HG02588 (cell line): ENCODE results near the gene CHTF8.
A peak's percentile ranks its signal among the peaks of the same experiment; 100 is the strongest.
"Not testable (repeated sequence)": the region's sequence is repeated elsewhere in the genome, so short reads cannot be mapped to it uniquely, and the experiment has no call there.

Source experiments
- ATAC-seq: cut with Tn5 transposase; IDR thresholded peaks from one replicate; pipeline ENCODE4 v1.9.1; 2021; ENCODE audit warnings: mild to moderate bottlenecking, moderate library complexity; ENCODE audit not compliant: unreplicated experiment

Gene CHTF8

DNA sequence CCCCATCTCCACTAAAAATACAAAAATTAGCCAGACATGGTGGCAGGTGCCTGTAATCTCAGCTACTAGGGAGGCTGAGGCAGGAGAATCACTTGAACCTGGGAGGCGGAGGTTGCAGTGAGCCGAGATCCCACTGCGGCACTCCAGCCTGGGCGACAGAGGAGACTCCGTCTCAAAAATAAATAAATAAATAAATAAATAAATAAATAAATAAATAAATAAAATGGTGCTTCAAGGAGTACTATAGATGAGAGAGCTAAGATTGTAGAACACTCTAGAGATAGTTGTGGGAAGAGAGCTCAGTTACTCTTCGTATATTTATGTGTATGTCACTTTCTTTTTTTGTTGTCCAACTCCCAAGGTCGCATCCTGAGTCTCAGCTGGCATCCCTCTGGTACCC, 7.1 kb upstream of the CHTF8 start:
- not testable (repeated sequence) for ATAC-seq

DNA sequence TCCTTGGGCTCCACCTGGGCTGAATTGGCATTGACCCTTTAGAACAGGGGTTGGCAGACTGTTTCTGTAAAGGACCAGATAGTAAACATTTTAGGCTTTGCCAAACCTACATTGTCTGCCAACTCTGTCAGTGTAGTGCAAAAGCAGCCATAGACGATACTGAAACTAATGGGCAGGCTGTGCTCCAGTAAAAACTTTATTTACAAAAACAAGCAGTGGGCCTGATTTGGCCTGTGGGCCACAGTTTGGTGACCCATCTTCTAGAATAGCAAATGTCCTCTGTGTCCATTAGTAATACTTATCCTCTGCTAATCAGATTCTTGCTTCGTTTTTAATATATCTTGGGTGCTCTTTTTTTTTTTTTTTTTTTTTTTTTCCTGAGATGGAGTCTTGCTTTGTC, 6.2 kb upstream of the CHTF8 start:
- ATAC-seq: no peak

DNA sequence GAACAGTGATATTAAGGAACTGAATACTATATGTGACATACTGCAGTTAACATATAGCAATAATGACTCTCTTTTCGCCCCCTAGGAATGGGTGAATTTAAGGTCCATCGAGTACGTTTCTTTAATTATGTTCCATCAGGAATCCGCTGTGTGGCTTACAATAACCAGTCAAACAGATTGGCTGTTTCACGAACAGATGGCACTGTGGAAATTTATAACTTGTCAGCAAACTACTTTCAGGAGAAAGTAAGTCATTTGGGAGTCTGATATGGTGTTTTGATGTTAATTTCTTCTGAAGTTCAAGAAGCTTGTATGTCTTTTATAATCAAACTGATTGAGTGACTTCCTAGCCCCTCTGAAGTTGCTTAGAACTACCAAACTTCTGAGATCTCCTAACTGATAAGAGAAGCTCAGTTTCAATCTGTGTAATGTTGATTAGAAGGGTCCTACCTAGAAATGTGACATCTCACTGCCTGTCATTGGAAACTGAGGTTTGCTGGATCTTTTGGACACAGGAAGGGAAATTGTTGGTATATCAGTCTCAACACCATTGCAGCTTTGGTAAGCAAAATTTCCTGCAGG, 1.1 kb upstream of the CHTF8 start:
- no peak for ATAC-seq

- ATAC-seq: peak; percentile 30
Observed at GRCh38 chr16:69131839-69132423, 457 bp downstream of the CHTF8 start.

DNA sequence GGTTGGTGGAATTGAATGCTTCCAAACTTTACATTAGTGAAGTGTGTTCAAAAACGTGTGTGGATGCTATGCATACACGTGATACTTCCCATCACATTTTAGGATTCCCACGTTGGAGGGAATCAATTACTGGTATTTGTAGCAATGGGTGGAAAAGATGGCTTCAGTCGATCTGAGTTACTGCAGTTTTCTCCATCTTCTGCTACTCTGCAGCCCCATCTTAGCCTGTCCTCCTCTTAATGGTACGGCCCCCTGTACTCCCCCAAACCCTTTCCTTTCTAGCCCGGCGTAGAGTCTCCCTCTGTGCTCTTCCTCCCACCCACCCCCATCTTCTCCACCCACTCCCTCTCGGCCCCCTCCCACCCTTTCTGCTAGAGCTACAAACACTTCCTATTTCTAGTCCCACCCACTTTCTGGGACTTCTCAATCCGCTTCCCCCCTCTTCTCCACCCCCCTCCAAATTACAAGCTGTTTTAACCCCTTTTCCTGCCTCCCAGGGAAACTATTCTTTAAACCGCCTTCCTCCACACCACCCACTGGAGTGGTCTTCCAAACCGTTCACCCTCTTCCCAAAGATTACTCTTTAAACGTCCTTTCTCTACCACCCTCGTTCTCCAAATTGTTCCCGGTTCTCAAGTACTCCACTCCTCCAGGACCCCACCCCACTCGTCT, 1.1 kb downstream of the CHTF8 start:
- ATAC-seq: no peak

- no peak for ATAC-seq
Observed at GRCh38 chr16:69130461-69130860, 1.9 kb downstream of the CHTF8 start.

GRCh38 chr16:69127966-69128510, 4.3 kb downstream of the CHTF8 start:
- no peak for ATAC-seq

DNA sequence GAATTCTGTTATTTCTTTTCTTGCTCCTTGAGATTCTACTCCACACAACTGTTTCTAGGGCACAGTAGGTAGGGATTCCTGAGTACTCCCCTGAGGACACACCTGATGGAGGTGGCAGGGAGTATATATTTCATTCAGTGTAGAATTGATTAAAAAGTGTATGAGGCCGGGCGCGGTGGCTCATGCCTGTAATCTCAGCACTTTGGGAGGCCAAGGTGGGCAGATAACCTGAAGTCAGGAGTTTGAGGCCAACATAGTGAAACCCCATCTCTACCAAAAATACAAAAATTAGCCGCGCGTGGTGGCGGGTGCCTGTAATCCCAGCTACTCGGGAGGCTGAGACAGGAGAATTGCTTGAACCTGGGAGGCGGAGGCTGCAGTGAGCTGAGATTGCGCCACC, 5.6 kb downstream of the CHTF8 start:
- not testable (repeated sequence) for ATAC-seq

DNA sequence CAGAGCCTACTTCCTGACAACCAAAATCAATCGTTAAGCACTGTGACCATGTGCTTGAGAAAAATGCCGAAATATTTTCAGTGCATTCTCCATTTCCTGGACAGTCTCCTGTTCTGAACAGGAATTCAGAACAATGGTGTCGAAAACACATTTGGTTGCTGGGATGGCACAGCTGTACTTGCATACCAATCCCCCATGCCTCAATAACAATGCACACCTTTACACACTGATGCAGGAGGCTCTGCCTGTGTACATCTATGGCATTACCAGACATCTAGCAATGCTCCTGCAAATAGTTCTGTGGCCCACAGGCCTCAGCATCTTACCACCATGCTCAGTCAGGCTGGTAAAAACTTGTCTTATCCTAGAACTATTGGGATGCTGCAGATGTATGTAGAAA, 6.2 kb downstream of the CHTF8 start:
- no peak for ATAC-seq

- ATAC-seq: not testable (repeated sequence)
Observed at GRCh38 chr16:69124961-69125360, 7.4 kb downstream of the CHTF8 start.

GRCh38 chr16:69124406-69124805, 8.0 kb downstream of the CHTF8 start:
- not testable (repeated sequence) for ATAC-seq

- ATAC-seq: no peak
Observed at GRCh38 chr16:69123910-69124309, 8.5 kb downstream of the CHTF8 start.

GRCh38 chr16:69120096-69120664, 12.2 kb downstream of the CHTF8 start:
- no peak for ATAC-seq

DNA sequence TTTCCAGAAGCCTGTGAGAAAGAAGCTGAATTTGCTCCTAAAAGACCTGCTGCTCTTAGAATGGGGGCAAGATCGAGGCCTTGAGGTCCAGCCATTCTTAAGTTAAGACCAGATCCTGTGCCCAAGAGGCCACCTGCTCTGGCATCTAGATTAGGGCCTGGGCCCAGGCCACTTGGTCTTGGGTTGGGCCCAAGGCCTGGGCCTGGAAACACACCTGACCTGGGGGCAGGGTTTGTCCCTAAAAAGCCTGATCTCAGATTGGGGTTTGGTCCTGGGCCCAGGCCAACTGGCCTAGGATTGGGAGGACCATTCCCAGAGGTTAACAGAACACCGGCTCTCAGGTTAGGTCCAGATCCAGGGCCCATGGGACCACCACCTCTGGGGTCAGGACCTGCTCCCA, 12.9 kb downstream of the CHTF8 start:
- ATAC-seq: no peak

DNA sequence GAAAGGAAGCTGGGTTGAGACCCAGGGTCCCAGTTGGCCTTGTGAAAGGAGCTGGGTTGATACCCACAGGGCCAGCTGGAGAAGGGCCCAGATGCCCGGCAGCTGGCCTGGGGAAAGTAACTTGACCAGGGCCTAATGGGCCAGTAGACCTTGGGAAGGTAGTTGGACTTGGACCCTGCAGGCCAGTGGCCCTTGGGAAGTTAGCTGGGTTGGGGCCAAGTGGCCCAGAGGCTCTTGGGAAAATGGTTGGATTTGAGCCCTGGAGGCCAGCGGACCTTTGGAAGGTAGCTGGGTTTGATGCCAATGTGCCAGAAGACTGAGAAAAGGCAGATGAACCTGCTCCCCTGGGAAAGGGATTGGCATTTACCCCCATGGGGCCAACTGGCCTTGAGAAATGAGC, 13.4 kb downstream of the CHTF8 start:
- ATAC-seq: no peak

GRCh38 chr16:69118468-69118867, 13.9 kb downstream of the CHTF8 start:
- ATAC-seq: no peak

GRCh38 chr16:69116906-69117305, 15.5 kb downstream of the CHTF8 start:
- no peak for ATAC-seq

DNA sequence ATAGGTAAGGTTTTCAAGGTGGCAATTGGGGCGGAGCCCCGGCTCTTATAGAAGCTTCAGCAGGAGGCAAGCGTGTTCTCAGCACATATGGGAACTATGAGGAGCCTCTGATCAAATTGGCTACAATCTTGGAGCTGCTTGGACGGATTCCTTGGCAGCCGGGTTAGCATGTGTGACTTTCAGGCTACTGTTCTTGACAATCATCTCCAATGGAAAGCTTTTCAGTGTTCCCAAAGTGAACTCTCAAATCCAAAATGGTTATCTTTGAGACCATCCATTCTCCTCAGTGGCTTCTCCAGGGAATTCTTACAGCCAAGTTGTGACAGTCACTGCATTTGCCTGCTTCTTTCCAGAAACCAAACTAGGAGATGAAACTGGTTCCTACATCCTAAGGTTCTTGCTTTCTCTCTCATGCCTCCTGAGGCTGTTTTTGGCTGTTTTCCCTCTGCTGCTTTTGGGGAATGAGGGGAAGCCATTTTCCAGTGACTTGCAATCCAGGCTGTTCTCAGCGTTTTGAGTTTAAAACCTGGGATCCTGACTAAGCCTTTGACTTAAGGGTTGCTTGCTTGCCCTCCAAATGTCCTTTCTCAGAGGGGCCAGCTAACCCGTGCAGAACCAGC, 16.0 kb downstream of the CHTF8 start:
- no peak for ATAC-seq

GRCh38 chr16:69115837-69116236, 16.6 kb downstream of the CHTF8 start:
- no peak for ATAC-seq

GRCh38 chr16:69115361-69115760, 17.0 kb downstream of the CHTF8 start:
- ATAC-seq: no peak

DNA sequence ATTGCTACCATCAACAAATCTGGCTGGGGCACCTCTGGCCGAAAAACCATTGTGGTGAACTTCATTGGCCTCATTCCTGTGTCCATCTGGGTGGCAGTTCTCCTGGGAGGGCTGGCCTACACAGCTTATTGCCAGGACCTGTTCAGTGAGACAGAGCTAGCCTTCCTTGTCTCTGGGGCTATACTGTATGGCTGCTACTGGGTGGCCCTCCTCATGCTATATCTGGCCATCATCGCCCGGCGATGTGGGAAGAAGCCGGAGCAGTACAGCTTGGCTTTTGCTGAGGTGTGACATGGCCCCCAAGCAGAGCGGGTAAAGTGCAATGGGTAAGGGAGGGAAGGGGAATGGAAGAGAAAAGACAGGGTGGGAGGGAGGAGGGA, 17.4 kb downstream of the CHTF8 start:
- no peak for ATAC-seq
